HUES64 (cell line): ENCODE measurements around the gene MAS1.
"Not testable (repeated sequence)": the region's sequence is repeated elsewhere in the genome, so short reads cannot be mapped to it uniquely, and the experiment has no call there.

Experiments used
- H3K27ac ChIP-seq: 2 replicates; pipeline ENCODE4 v1.7.0; 2013; ENCODE audit warnings: low read depth, low read length, inconsistent platforms
- H3K27me3 ChIP-seq: 2 replicates; pipeline ENCODE4 v1.6.1; 2013; ENCODE audit warnings: mild to moderate bottlenecking, low read length; ENCODE audit not compliant: insufficient read depth
- H3K36me3 ChIP-seq: 2 replicates; pipeline ENCODE4 v1.6.1; 2013; ENCODE audit warnings: mild to moderate bottlenecking, low read length; ENCODE audit not compliant: insufficient read depth
- H3K4me1 ChIP-seq: 2 replicates; pipeline ENCODE4 v1.6.1; 2013; ENCODE audit warnings: mild to moderate bottlenecking, low read length, moderate library complexity; ENCODE audit not compliant: insufficient read depth
- H3K4me3 ChIP-seq: 2 replicates; pipeline ENCODE4 v1.5.1; 2013; ENCODE audit warnings: mild to moderate bottlenecking, low read length, moderate library complexity
- H3K9ac ChIP-seq: 2 replicates; pipeline ENCODE4 v1.6.1; 2013; ENCODE audit warnings: mild to moderate bottlenecking, low read depth, low read length
- H3K9me3 ChIP-seq: 2 replicates; pipeline ENCODE4 v1.6.1; 2013; ENCODE audit warnings: low read depth, low read length; ENCODE audit not compliant: insufficient read depth
- WGBS: fragments of 150-250, 120-280 bp; methylation state at CpG from one replicate; pipeline ENCODE4 v1.1.7; 2013; ENCODE audit warnings: missing lambda C conversion rate; 5-methylcytosine and 5-hydroxymethylcytosine counted together

The MAS1 gene

GRCh38 chr6:159863341-159863740 lies 27.4 kb upstream of the MAS1 start:
- not testable (repeated sequence) for H3K9ac ChIP-seq, H3K27me3 ChIP-seq, H3K4me3 ChIP-seq, H3K9me3 ChIP-seq, H3K4me1 ChIP-seq, H3K36me3 ChIP-seq, H3K27ac ChIP-seq
- WGBS, result 49% methylated on average over 5 of the region's 5 CpGs

- H3K4me1 ChIP-seq, result no peaks in the 10 kb centered on the region
- no peaks in the 10 kb centered on the region for H3K27me3 ChIP-seq
- WGBS, result 88% methylated on average over 12 of the region's 12 CpGs
- no peaks in the 10 kb centered on the region for H3K36me3 ChIP-seq
- no peak overlapping the region for H3K27ac ChIP-seq
- no peaks in the 10 kb centered on the region for H3K9me3 ChIP-seq
- H3K9ac ChIP-seq, result no peak overlapping the region
- H3K4me3 ChIP-seq, result no peak overlapping the region
Measured at GRCh38 chr6:159865226-159865920, 25.4 kb upstream of the MAS1 start.

DNA sequence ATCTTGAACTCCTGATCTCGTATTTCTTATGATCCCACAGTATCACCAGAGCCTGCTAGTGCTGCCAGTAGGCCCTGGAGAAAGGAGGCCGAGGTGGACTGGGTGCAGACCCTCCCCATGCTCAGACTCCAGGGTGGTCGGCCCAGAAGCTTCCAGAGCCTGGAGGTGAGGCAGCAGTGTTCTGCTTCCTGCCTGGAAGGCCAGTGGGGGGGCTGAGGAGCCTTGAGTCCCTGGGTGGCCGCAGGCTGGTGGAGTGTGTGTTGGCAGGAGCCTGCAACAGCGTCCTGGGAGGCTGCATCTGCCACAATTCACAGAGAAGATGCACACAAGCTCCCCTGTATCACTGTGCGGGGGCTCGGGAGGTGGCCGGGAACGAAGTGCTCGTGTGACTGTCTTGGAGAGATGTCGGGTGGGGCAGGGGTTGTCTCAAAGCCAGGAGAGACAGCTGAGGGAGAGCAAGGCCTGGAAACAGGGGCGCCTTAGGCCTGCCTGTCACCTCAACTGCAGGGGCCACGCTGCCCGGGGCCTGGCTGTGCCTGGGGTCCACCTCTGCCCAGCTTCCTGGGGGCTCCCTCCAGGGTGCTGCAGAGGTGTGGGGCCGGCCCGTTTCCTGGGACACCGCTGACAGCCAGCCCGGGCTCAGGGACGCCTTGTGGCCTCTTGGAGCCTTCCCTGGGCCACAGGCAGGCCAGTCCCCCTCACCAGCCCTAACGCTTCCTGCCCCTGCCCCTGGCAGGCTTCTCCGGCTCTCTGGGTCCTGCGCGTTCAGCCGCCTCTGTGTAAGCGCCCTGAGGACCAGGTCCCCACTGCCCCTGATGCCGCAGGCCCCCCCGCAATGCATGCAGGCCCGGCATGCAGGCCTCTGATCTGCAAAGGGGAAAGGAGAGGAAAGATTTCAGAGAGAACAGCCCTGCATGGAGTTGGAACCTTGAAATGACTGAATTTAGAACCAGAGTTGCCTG lies 24.2 kb upstream of the MAS1 start:
- no peaks in the 10 kb centered on the region for H3K36me3 ChIP-seq
- H3K9ac ChIP-seq, result no peak overlapping the region
- H3K4me3 ChIP-seq, result no peak overlapping the region
- H3K27me3 ChIP-seq, result no peaks in the 10 kb centered on the region
- no peak overlapping the region for H3K27ac ChIP-seq
- H3K4me1 ChIP-seq, result no peaks in the 10 kb centered on the region
- H3K9me3 ChIP-seq, result no peaks in the 10 kb centered on the region
- whole genome bisulfite sequencing, result 91% methylated on average over 28 of the region's 28 CpGs

- 89% methylated on average over 1 of the region's 1 CpG for WGBS
- no peak overlapping the region for H3K4me3 ChIP-seq
- H3K4me1 ChIP-seq, result peaks cover 8% of the 10 kb centered on the region; the same call in 1 of the 2 replicates
- H3K9me3 ChIP-seq, result no peaks in the 10 kb centered on the region
- H3K9ac ChIP-seq, result no peak overlapping the region
- no peak overlapping the region for H3K27ac ChIP-seq
- no peaks in the 10 kb centered on the region for H3K27me3 ChIP-seq
- no peaks in the 10 kb centered on the region for H3K36me3 ChIP-seq
Measured at GRCh38 chr6:159871241-159871640, 19.5 kb upstream of the MAS1 start.

DNA sequence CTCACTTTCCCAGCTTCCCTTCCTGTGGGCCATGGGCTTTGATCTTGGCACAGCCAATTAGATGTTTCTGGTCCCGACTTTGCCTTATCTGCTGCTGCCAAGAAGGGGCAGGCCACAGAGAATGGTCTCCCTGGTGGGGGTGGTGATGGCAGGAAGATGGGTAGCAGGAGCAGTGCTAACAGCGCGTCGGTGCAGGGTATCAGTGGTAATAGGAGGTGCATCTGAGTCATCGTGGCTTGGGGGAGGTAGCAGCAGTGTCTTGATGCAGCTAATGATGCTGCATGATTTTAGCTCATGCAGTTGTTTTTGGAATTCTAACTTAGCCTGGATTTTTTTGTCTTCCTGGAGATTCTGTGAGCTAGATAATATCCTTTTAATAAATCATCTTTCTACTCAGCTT lies 18.9 kb upstream of the MAS1 start:
- no peaks in the 10 kb centered on the region for H3K27me3 ChIP-seq
- H3K27ac ChIP-seq, result no peak overlapping the region
- peaks cover 8% of the 10 kb centered on the region; the same call in 1 of the 2 replicates for H3K4me1 ChIP-seq
- H3K9ac ChIP-seq, result no peak overlapping the region
- H3K4me3 ChIP-seq, result no peak overlapping the region
- WGBS, result 90% methylated on average over 5 of the region's 5 CpGs
- no peaks in the 10 kb centered on the region for H3K9me3 ChIP-seq
- H3K36me3 ChIP-seq, result no peaks in the 10 kb centered on the region

- Histone ChIP-seq H3K4me3 (no peak overlapping the region), H3K27me3 (no peaks in the 10 kb centered on the region), H3K9ac (no peak overlapping the region), H3K36me3 (no peaks in the 10 kb centered on the region), H3K4me1 (peaks cover 8% of the 10 kb centered on the region; the same call in 1 of the 2 replicates), H3K9me3 (no peaks in the 10 kb centered on the region), H3K27ac (no peak overlapping the region)
- WGBS, result 92% methylated on average over 2 of the region's 2 CpGs
Measured at GRCh38 chr6:159874435-159874834, 16.4 kb upstream of the MAS1 start.

DNA sequence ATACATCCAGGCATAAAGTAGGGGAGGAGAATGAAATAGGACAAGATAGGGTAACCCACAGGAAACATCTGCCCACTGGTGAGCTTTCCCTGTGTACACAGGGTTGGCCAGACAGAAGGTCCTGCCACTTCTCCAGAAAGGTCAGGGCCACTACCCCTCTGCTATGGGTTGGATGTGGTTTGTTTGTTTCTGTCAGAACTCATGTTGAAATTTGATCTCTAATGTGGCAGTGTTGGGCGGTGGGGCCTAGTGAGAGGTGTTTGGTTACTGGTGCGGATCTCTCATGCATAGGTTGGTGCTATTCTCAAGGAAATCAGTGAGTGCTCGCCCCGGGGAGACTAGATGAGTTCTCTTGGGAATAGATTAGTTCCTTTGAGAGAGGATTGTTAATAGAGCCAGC lies 15.6 kb upstream of the MAS1 start:
- Histone ChIP-seq H3K9ac (no peak overlapping the region), H3K27ac (peak overlapping the region; percentile 25; the same call in 1 of the 2 replicates), H3K4me3 (no peak overlapping the region), H3K36me3 (no peaks in the 10 kb centered on the region), H3K4me1 (peaks cover 8% of the 10 kb centered on the region; the same call in 1 of the 2 replicates), H3K9me3 (no peaks in the 10 kb centered on the region), H3K27me3 (no peaks in the 10 kb centered on the region)
- WGBS, result 30% methylated on average over 4 of the region's 4 CpGs

DNA sequence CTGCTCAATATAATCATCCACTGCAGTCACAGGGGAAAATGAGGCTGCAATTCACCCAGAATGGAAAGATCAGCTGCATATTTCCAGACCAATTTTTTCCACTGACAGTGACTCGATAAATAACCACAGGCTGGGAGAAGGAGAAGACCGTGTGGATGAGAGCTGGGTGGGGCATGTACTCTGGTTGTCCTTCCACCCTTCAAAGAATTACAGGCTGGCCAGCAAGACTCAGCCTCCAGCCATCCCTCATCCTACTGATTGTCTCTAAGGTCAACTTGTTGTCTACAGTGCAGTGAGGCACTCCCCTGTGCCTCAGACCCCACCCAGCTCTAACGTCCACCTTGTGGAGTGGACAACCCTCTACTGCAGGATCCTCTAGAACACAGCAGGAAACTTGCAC lies 14.5 kb upstream of the MAS1 start:
- Histone ChIP-seq H3K36me3 (no peaks in the 10 kb centered on the region), H3K9ac (no peak overlapping the region), H3K4me3 (no peak overlapping the region), H3K27ac (no peak overlapping the region), H3K9me3 (no peaks in the 10 kb centered on the region), H3K27me3 (no peaks in the 10 kb centered on the region), H3K4me1 (peaks cover 8% of the 10 kb centered on the region; the same call in 1 of the 2 replicates)
- WGBS, result 85% methylated on average over 1 of the region's 3 CpGs

DNA sequence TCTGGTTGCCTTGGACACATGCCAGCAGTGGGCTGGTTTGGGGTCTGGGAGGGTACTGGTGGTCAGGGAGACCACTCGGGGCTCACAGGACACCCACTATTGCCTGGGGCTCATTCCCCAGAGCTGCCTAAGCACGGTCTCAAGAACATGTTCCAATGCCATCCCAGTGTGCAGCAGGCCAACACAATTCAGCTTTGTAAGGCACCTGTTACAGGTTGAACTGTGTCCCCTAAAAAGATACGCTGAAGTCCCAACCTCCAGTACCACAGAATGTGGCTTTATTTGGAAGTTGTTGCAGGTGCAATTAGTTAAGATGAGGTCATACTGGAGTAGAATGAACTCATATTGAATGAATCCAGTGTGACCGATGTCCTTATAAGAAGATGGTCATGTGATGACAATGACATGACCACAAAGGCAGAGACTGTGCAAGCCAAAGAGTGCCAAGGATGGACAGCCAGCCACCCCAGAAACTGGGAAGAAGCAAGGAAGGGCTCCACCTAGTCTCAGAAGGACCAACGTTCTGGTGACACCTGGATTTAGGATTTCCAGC lies 13.5 kb upstream of the MAS1 start:
- H3K27ac ChIP-seq, result no peak overlapping the region
- H3K4me3 ChIP-seq, result no peak overlapping the region
- no peaks in the 10 kb centered on the region for H3K36me3 ChIP-seq
- no peak overlapping the region for H3K9ac ChIP-seq
- no peaks in the 10 kb centered on the region for H3K27me3 ChIP-seq
- H3K9me3 ChIP-seq, result no peaks in the 10 kb centered on the region
- peaks cover 8% of the 10 kb centered on the region; the same call in 1 of the 2 replicates for H3K4me1 ChIP-seq
- WGBS, result 91% methylated on average over 5 of the region's 5 CpGs

GRCh38 chr6:159878341-159878740 lies 12.4 kb upstream of the MAS1 start:
- Histone ChIP-seq H3K27me3 (no peaks in the 10 kb centered on the region), H3K4me1 (peaks cover 8% of the 10 kb centered on the region; the same call in 1 of the 2 replicates), H3K9ac (no peak overlapping the region), H3K27ac (no peak overlapping the region), H3K4me3 (no peak overlapping the region), H3K36me3 (no peaks in the 10 kb centered on the region), H3K9me3 (no peaks in the 10 kb centered on the region)
- WGBS, result 94% methylated on average over 8 of the region's 8 CpGs

DNA sequence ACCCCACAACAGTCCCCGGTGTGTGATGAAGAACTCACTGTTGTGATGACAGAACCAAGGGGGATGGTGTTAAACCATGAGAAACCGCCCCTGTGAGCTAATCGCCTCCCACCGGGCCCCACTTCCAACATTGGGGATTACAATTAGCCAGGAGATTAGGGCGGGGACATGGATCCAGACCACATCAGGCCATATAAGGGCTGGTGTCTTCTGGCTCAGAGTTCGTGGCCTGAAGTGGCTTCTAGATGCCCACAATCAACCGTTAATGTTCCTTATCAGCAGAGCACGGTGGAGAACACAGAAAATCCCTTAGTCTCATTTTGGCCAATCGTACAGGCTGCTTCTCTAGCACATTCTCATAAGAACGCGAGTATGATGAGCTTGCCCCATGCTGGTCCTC lies 10.9 kb upstream of the MAS1 start:
- H3K9ac ChIP-seq, result no peak overlapping the region
- no peak overlapping the region for H3K4me3 ChIP-seq
- peaks cover 8% of the 10 kb centered on the region; the same call in 1 of the 2 replicates for H3K4me1 ChIP-seq
- H3K27ac ChIP-seq, result no peak overlapping the region
- H3K27me3 ChIP-seq, result no peaks in the 10 kb centered on the region
- WGBS, result 90% methylated on average over 11 of the region's 11 CpGs
- no peaks in the 10 kb centered on the region for H3K36me3 ChIP-seq
- H3K9me3 ChIP-seq, result no peaks in the 10 kb centered on the region
